Left hindlimb (tissue), 1 donor: Measurements from ENCODE around the gene RPL12.
"Not testable (repeated sequence)": the region's sequence is repeated elsewhere in the genome, so short reads cannot be mapped to it uniquely, and the experiment has no call there.

ENCODE experiments used
- DNase-seq: peaks from one replicate; pipeline ENCODE4 v3.0.0-alpha.2; 2018

Gene RPL12

GRCh38 chr9:127466407-127466917 is 15.3 kb upstream of the RPL12 start:
- DNase-seq: not testable (repeated sequence)

- DNase-seq: peak; percentile 54
These were observed 12.7 kb upstream of the RPL12 start for GRCh38 chr9:127463911-127464310.

GRCh38 chr9:127463382-127463781 is 12.2 kb upstream of the RPL12 start:
- DNase-seq: no peak

GRCh38 chr9:127458921-127459320 is 7.7 kb upstream of the RPL12 start:
- DNase-seq: no peak

GRCh38 chr9:127457191-127457878 is 6.1 kb upstream of the RPL12 start:
- DNase-seq: no peak

- no peak for DNase-seq
These were observed 4.3 kb upstream of the RPL12 start for GRCh38 chr9:127455324-127455992.

GRCh38 chr9:127452691-127453090 is 1.5 kb upstream of the RPL12 start:
- DNase-seq: no peak

- peak; percentile 62 for DNase-seq
These were observed 851 bp upstream of the RPL12 start for GRCh38 chr9:127451858-127452656.

GRCh38 chr9:127451608-127451857 is 327 bp upstream of the RPL12 start:
- no peak for DNase-seq

- no peak for DNase-seq
These were observed 904 bp downstream of the RPL12 start for GRCh38 chr9:127450243-127450760.

- DNase-seq: no peak
These were observed 1.8 kb downstream of the RPL12 start for GRCh38 chr9:127449332-127449966.

GRCh38 chr9:127448112-127448805 is 2.9 kb downstream of the RPL12 start:
- DNase-seq: no peak

- DNase-seq: no peak
These were observed 3.6 kb downstream of the RPL12 start for GRCh38 chr9:127447416-127448111.

GRCh38 chr9:127446713-127447415 is 4.3 kb downstream of the RPL12 start:
- DNase-seq: no peak

- DNase-seq: no peak
These were observed 5.1 kb downstream of the RPL12 start for GRCh38 chr9:127445851-127446712.

- DNase-seq: no peak
These were observed 6.0 kb downstream of the RPL12 start for GRCh38 chr9:127444921-127445850.

GRCh38 chr9:127444283-127444920 is 6.8 kb downstream of the RPL12 start:
- DNase-seq: no peak

- no peak for DNase-seq
These were observed 12.8 kb downstream of the RPL12 start for GRCh38 chr9:127438394-127438793.
